Activated B cell treated with CpG ODN at 0.5 μM for 24 hours (primary cell): ENCODE measurements around the gene ADCY3. TPM values are rescaled to one million over a fixed set of nuclear protein-coding genes. Genes with fewer than 3 reads are reported as not detected.

Experiments
- ATAC-seq: fragments of 200-7000 bp; cut with Tn5 transposase; one replicate; pipeline ENCODE4 v1.10.0; 2021; ENCODE audit warnings: low read depth, mild to moderate bottlenecking, moderate library complexity
- CTCF ChIA-PET: fragments of 350-600 bp; sonication (Branson Sonifier 250); formaldehyde crosslinking; loops from one replicate; lab custom pipeline; 2021; ENCODE audit warnings: antibody characterized with exemption; lab: Charles Lee
- POLR2A ChIA-PET: fragments of 350-600 bp; sonication (Branson Sonifier 250); formaldehyde crosslinking; loops from one replicate; lab custom pipeline; 2021; ENCODE audit warnings: antibody characterized with exemption; lab: Charles Lee
- DNase-seq: peaks from one replicate; pipeline ENCODE4 v3.0.0; 2022
- H3K27ac Mint-ChIP-seq: one replicate; pipeline ENCODE4 v1.8.0; 2020; ENCODE audit warnings: mixed read lengths
- H3K27me3 Mint-ChIP-seq: one replicate; pipeline ENCODE4 v1.8.0; 2021; ENCODE audit warnings: mixed read lengths
- H3K36me3 Mint-ChIP-seq: one replicate; pipeline ENCODE4 v1.8.0; 2021; ENCODE audit warnings: low read depth, mixed read lengths
- H3K4me1 Mint-ChIP-seq: one replicate; pipeline ENCODE4 v1.8.0; 2021; ENCODE audit warnings: mixed read lengths
- H3K4me3 Mint-ChIP-seq: one replicate; pipeline ENCODE4 v1.8.0; 2020; ENCODE audit warnings: mild to moderate bottlenecking, mixed read lengths
- H3K9me3 Mint-ChIP-seq: one replicate; pipeline ENCODE4 v1.8.0; 2020; ENCODE audit warnings: mixed read lengths
- CTCF ChIP-seq: fragments of 200-600 bp; IDR thresholded peaks from one replicate; pipeline ENCODE4 v1.8.0; 2022; ENCODE audit warnings: antibody characterized with exemption, mild to moderate bottlenecking
- intact Hi-C: fragments of 100-400 bp; cut with micrococcal nuclease; formaldehyde crosslinking; loops from one replicate; pipeline ENCODE4 v1.15.1; 2024
- total RNA-seq: library from RNA; stranded (reverse); gene quantifications from 2 replicates; pipeline ENCODE4 v1.2.3, GENCODE V29; 2022

Gene ADCY3
- total RNA-seq, 1 donor from 2014 or later = 126 TPM

GRCh38 chr2:24910245-24910644, 9.8 kb downstream of the ADCY3 start:
- H3K27me3 Mint-ChIP-seq = no peaks in the 10 kb centered on the region
- H3K4me3 Mint-ChIP-seq = no peak overlapping the region
- CTCF ChIA-PET = no interaction called here
- no peaks in the 10 kb centered on the region for H3K36me3 Mint-ChIP-seq
- POLR2A ChIA-PET = interaction anchor here (0.5 kb wide), 1 partner anchor 28 kb away, joined by 6 read pairs; no protein-coding TSS in a partner anchor
- no peak overlapping the region for H3K27ac Mint-ChIP-seq
- H3K4me1 Mint-ChIP-seq = no peaks in the 10 kb centered on the region
- no peak for ATAC-seq
- intact Hi-C loops = no loop called here
- DNase-seq = no peak
- no peaks in the 10 kb centered on the region for H3K9me3 Mint-ChIP-seq
- no peak for TF ChIP-seq CTCF

GRCh38 chr2:24909555-24910177, 10.4 kb downstream of the ADCY3 start:
- no peak for TF ChIP-seq CTCF
- Mint-ChIP-seq H3K27me3 (no peaks in the 10 kb centered on the region), H3K4me3 (no peak overlapping the region), H3K27ac (no peak overlapping the region), H3K9me3 (no peaks in the 10 kb centered on the region), H3K36me3 (no peaks in the 10 kb centered on the region), H3K4me1 (no peaks in the 10 kb centered on the region)
- ChIA-PET POLR2A (interaction anchor here (0.5 kb wide), 1 partner anchor 29 kb away, joined by 6 read pairs; no protein-coding TSS in a partner anchor), CTCF (no interaction called here)
- ATAC-seq = no peak
- intact Hi-C loops = no loop called here
- DNase-seq = no peak

- no peaks in the 10 kb centered on the region for H3K36me3 Mint-ChIP-seq
- no peaks in the 10 kb centered on the region for H3K9me3 Mint-ChIP-seq
- no peaks in the 10 kb centered on the region for H3K27me3 Mint-ChIP-seq
- intact Hi-C loops = no loop called here
- no peak for DNase-seq
- no peaks in the 10 kb centered on the region for H3K4me1 Mint-ChIP-seq
- H3K27ac Mint-ChIP-seq = no peak overlapping the region
- no peak overlapping the region for H3K4me3 Mint-ChIP-seq
- no peak for TF ChIP-seq CTCF
- ChIA-PET POLR2A (no interaction called here), CTCF (no interaction called here)
- no peak for ATAC-seq
Observed at GRCh38 chr2:24908461-24908901, 11.6 kb downstream of the ADCY3 start.

GRCh38 chr2:24907116-24907515, 12.9 kb downstream of the ADCY3 start:
- ATAC-seq (no peak), DNase-seq (no peak)
- TF ChIP-seq CTCF = no peak
- intact Hi-C loops = no loop called here
- no peaks in the 10 kb centered on the region for H3K4me1 Mint-ChIP-seq
- no peak overlapping the region for H3K27ac Mint-ChIP-seq
- no peaks in the 10 kb centered on the region for H3K9me3 Mint-ChIP-seq
- H3K4me3 Mint-ChIP-seq = no peak overlapping the region
- H3K36me3 Mint-ChIP-seq = no peaks in the 10 kb centered on the region
- ChIA-PET POLR2A (no interaction called here), CTCF (no interaction called here)
- no peaks in the 10 kb centered on the region for H3K27me3 Mint-ChIP-seq

GRCh38 chr2:24906466-24906865, 13.6 kb downstream of the ADCY3 start:
- Mint-ChIP-seq H3K4me3 (no peak overlapping the region), H3K9me3 (no peaks in the 10 kb centered on the region), H3K27me3 (no peaks in the 10 kb centered on the region), H3K4me1 (no peaks in the 10 kb centered on the region), H3K36me3 (no peaks in the 10 kb centered on the region), H3K27ac (no peak overlapping the region)
- CTCF ChIA-PET = no interaction called here
- no peak for TF ChIP-seq CTCF
- no peak for DNase-seq
- ATAC-seq = no peak
- POLR2A ChIA-PET = no interaction called here
- intact Hi-C loops = no loop called here
